Measurements from ENCODE around the gene VGF. TPM values are rescaled to one million over a fixed set of nuclear protein-coding genes. Genes with fewer than 3 reads are reported as not detected.
"Not testable (repeated sequence)": the region's sequence is repeated elsewhere in the genome, so short reads cannot be mapped to it uniquely, and the experiment has no call there.

Gene VGF
- total RNA-seq, 1 experiment from 2014 or later, result 10.3 TPM

GRCh38 chr7:101137651-101138212 lies 27.6 kb downstream of the VGF start:
- DNase-seq (ENCODE audit: low read depth), result no peak

- DNase-seq (ENCODE audit: low read depth), result no peak
These were observed 30.9 kb downstream of the VGF start for GRCh38 chr7:101134399-101134980.

- no peak for DNase-seq (ENCODE audit: low read depth)
These were observed 31.6 kb downstream of the VGF start for GRCh38 chr7:101133621-101134398.

- not testable (repeated sequence) for DNase-seq (ENCODE audit: low read depth)
These were observed 32.5 kb downstream of the VGF start for GRCh38 chr7:101132626-101133600.

GRCh38 chr7:101129603-101130117 lies 35.7 kb downstream of the VGF start:
- no peak for DNase-seq (ENCODE audit: low read depth)

- DNase-seq (ENCODE audit: low read depth), result peak; percentile 72
These were observed 37.1 kb downstream of the VGF start for GRCh38 chr7:101128040-101128834.

- no peak for DNase-seq (ENCODE audit: low read depth)
These were observed 37.8 kb downstream of the VGF start for GRCh38 chr7:101127460-101128039.

GRCh38 chr7:101126651-101127459 lies 38.5 kb downstream of the VGF start, which contains the start of gene SERPINE1:
Gene SERPINE1, plus strand, starts transcription at chr7:101127104. Its CDS starts 1,290 bp downstream, at chr7:101128394.
- DNase-seq (ENCODE audit: low read depth), result peak; percentile 100

- peak; percentile 99 for DNase-seq (ENCODE audit: low read depth)
These were observed 39.2 kb downstream of the VGF start for GRCh38 chr7:101125989-101126650.

- peak; percentile 93 for DNase-seq (ENCODE audit: low read depth)
These were observed 40.9 kb downstream of the VGF start for GRCh38 chr7:101124376-101125056.

GRCh38 chr7:101123703-101124068 lies 41.7 kb downstream of the VGF start:
- DNase-seq (ENCODE audit: low read depth), result no peak

- DNase-seq (ENCODE audit: low read depth), result no peak
These were observed 42.3 kb downstream of the VGF start for GRCh38 chr7:101122933-101123702.

GRCh38 chr7:101121991-101122932 lies 43.1 kb downstream of the VGF start:
- peak; percentile 100 for DNase-seq (ENCODE audit: low read depth)

- DNase-seq (ENCODE audit: low read depth), result not testable (repeated sequence)
These were observed 43.8 kb downstream of the VGF start for GRCh38 chr7:101121631-101121990.

- no peak for DNase-seq (ENCODE audit: low read depth)
These were observed 45.1 kb downstream of the VGF start for GRCh38 chr7:101120315-101120714.

- peak; percentile 75 for DNase-seq (ENCODE audit: low read depth)
These were observed 45.5 kb downstream of the VGF start for GRCh38 chr7:101119876-101120275.

Data from Daoy (cell line).